MCF 10A (cell line): ENCODE measurements around the gene TMTC4. TPM values are rescaled to one million over a fixed set of nuclear protein-coding genes. Genes with fewer than 3 reads are reported as not detected.

ENCODE experiments used
- BruUV-seq: library from RNA; stranded (reverse); fragments of 400-500 nt; replicated peaks from 2 replicates; lab custom pipeline; 2021; lab: Mats Ljungman, UMichigan
- CTCF ChIA-PET: fragments of 300-600 bp; sonication (Branson Sonifier 250); formaldehyde crosslinking; extraction: SDS; loops from one replicate; lab custom pipeline; 2021; ENCODE audit warnings: antibody characterized with exemption, inconsistent platforms; lab: Yijun Ruan, JAX
- POLR2A ChIA-PET: fragments of 300-600, 350-650 bp; sonication (Branson Sonifier 250); formaldehyde crosslinking; extraction: SDS; loops from one replicate; lab custom pipeline; 2020; ENCODE audit warnings: antibody characterized with exemption, inconsistent platforms; lab: Yijun Ruan, JAX
- DNase-seq: peaks from one replicate; pipeline ENCODE4 v3.0.0-alpha.2; 2018; ENCODE audit not compliant: unreplicated experiment
- H3K27ac Mint-ChIP-seq: one replicate; pipeline ENCODE4 v1.8.0; 2022; ENCODE audit warnings: mild to moderate bottlenecking, low read depth, mixed read lengths; ENCODE audit not compliant: unreplicated experiment
- H3K27me3 Mint-ChIP-seq: one replicate; pipeline ENCODE4 v1.8.0; 2022; ENCODE audit warnings: mixed read lengths; ENCODE audit not compliant: insufficient read depth, unreplicated experiment
- H3K36me3 Mint-ChIP-seq: one replicate; pipeline ENCODE4 v1.8.0; 2022; ENCODE audit warnings: mild to moderate bottlenecking, moderate library complexity, mixed read lengths; ENCODE audit not compliant: insufficient read depth, unreplicated experiment
- H3K4me1 Mint-ChIP-seq: one replicate; pipeline ENCODE4 v1.8.0; 2022; ENCODE audit warnings: mixed read lengths; ENCODE audit not compliant: insufficient read depth, unreplicated experiment
- H3K4me3 Mint-ChIP-seq: one replicate; pipeline ENCODE4 v1.8.0; 2022; ENCODE audit warnings: mild to moderate bottlenecking, moderate library complexity, mixed read lengths; ENCODE audit not compliant: unreplicated experiment
- H3K9me3 Mint-ChIP-seq: one replicate; pipeline ENCODE4 v1.8.0; 2022; ENCODE audit warnings: mixed read lengths; ENCODE audit not compliant: unreplicated experiment
- CTCF ChIP-seq: fragments of 200-600 bp; IDR thresholded peaks from one replicate; pipeline ENCODE4 v1.8.0; 2022; ENCODE audit warnings: antibody characterized with exemption, mild to moderate bottlenecking; ENCODE audit not compliant: unreplicated experiment
- intact Hi-C: fragments of 100-400 bp; cut with micrococcal nuclease; formaldehyde crosslinking; loops from 2 replicates; pipeline ENCODE4 v1.14.1; 2022
- total RNA-seq: library from RNA; stranded (reverse); gene quantifications from 2 replicates; pipeline ENCODE4 v1.2.3, GENCODE V29; 2022

TMTC4 gene
- total RNA-seq, 1 experiment from 2014 or later: 10.8 TPM

GRCh38 chr13:100594255-100594654 is 80.3 kb downstream of the TMTC4 start:
- POLR2A ChIA-PET: no interaction called here
- DNase-seq: no peak
- Mint-ChIP-seq H3K27me3 (no peaks in the 10 kb centered on the region), H3K4me3 (no peak overlapping the region), H3K9me3 (no peaks in the 10 kb centered on the region), H3K27ac (no peak overlapping the region), H3K4me1 (peaks cover under 1% of the 10 kb centered on the region), H3K36me3 (no peaks in the 10 kb centered on the region)
- TF ChIP-seq CTCF: no peak
- intact Hi-C loops: loop anchor here (5.0 kb wide), 1 partner anchor 68 kb away; no protein-coding TSS in a partner anchor
- CTCF ChIA-PET: no interaction called here
- BruUV-seq: no TSS peak

- no peak for TF ChIP-seq CTCF
- H3K27ac Mint-ChIP-seq: no peak overlapping the region
- DNase-seq: no peak
- H3K27me3 Mint-ChIP-seq: no peaks in the 10 kb centered on the region
- intact Hi-C loops: no loop called here
- peak overlapping the region; percentile 66 for H3K4me3 Mint-ChIP-seq
- CTCF ChIA-PET: interaction anchor here (0.6 to 1.3 kb wide), 5 partner anchors 8 to 390 kb away, joined by 3 to 4 read pairs (median 3); no protein-coding TSS in a partner anchor
- peaks cover 5% of the 10 kb centered on the region for H3K4me1 Mint-ChIP-seq
- POLR2A ChIA-PET: no interaction called here
- BruUV-seq: no TSS peak
- H3K36me3 Mint-ChIP-seq: no peaks in the 10 kb centered on the region
- no peaks in the 10 kb centered on the region for H3K9me3 Mint-ChIP-seq
Measured at GRCh38 chr13:100589178-100589725, 85.3 kb downstream of the TMTC4 start.

GRCh38 chr13:100588331-100589177 is 86.0 kb downstream of the TMTC4 start, which contains the start of gene GGACT:
TSS of gene GGACT (minus strand) at chr13:100588789. CDS start at chr13:100532591, 56,198 bp downstream.
- Mint-ChIP-seq H3K4me1 (peaks cover 5% of the 10 kb centered on the region), H3K36me3 (no peaks in the 10 kb centered on the region), H3K4me3 (peak within 1 kb of the TSS; percentile 66), H3K9me3 (no peaks in the 10 kb centered on the region), H3K27ac (no peak within 1 kb of the TSS), H3K27me3 (no peaks in the 10 kb centered on the region)
- POLR2A ChIA-PET: no interaction called here
- intact Hi-C loops: no loop called here
- BruUV-seq: no TSS peak
- CTCF ChIA-PET: interaction anchor here (0.6 to 1.5 kb wide), 10 partner anchors 8 to 1253 kb away, joined by 3 to 5 read pairs (median 4); no protein-coding TSS in a partner anchor
- DNase-seq: peak; percentile 29
- TF ChIP-seq CTCF: peak; percentile 41

- Mint-ChIP-seq H3K4me3 (no peak overlapping the region), H3K36me3 (no peaks in the 10 kb centered on the region), H3K27ac (no peak overlapping the region), H3K4me1 (peaks cover 5% of the 10 kb centered on the region), H3K9me3 (no peaks in the 10 kb centered on the region), H3K27me3 (no peaks in the 10 kb centered on the region)
- POLR2A ChIA-PET: interaction anchor here (0.9 kb wide), 1 partner anchor 11 kb away, joined by 5 read pairs; no protein-coding TSS in a partner anchor
- no TSS peak for BruUV-seq
- CTCF ChIA-PET: interaction anchor here (1.1 to 1.6 kb wide), 2 partner anchors 11 to 69 kb away, joined by 3 to 8 read pairs; no protein-coding TSS in a partner anchor
- DNase-seq: no peak
- intact Hi-C loops: no loop called here
- TF ChIP-seq CTCF: no peak
Measured at GRCh38 chr13:100584896-100585295, 89.7 kb downstream of the TMTC4 start.
